ENCODE data around the gene SLX4. TPM values are rescaled to one million over a fixed set of nuclear protein-coding genes. Genes with fewer than 3 reads are reported as not detected.

Gene SLX4
- total RNA-seq, 2 experiments from 2014 or later: 9.8 to 10.1 TPM

DNA sequence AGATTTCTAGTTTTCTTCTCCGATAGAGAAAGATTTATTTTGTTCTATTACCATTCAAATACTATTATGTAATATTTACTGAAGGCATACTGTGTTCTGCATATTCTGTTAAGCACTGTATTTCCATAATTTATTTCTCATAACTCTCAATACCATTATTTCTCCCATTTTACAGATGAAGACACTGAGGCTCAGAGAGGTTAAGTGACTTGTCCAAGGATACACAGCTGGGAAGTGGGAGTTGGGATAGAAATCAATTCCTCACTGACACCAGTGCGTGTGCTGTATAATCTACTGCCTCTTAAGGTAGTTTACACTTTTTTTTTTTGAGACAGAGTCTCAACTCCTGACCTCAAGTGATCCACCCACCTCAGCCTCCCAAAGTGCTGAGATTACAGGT is 41.6 kb downstream of the SLX4 start:
- intact Hi-C loops (cut with micrococcal nuclease): loop anchor here (10.0 kb wide), 1 partner anchor 65 kb away; the partner anchor contains the start of gene CLUAP1
- POLR2A ChIA-PET: no interaction called here

DNA sequence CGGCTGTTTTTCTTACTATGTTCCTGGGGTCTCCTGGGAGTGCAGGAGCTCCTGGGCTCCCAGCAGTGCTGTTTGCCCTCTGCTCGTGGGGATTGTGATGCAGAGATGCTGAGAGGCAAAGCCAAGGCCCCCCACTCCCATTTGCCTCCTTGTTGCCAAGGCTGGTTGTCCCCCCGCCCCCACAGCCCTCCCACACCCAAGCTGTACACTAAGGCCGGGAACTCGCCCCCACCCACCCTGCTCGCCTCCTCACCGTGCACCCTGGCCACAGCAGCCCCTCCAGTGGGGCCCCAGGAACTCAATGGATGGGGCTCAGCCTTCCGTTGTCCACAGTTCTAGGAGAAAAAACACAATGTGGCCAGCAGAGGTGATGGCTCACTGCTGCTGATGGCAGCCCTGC is 44.4 kb downstream of the SLX4 start:
- no peak for DNase-seq
- Mint-ChIP-seq H3K27me3 (no peaks in the 10 kb centered on the region), H3K4me1 (ENCODE audit: low read depth) (peaks cover 3% of the 10 kb centered on the region), H3K9me3 (peaks cover 12% of the 10 kb centered on the region), H3K4me3 (no peak overlapping the region), H3K27ac (no peak overlapping the region), H3K36me3 (ENCODE audit: low read depth) (peaks cover 23% of the 10 kb centered on the region)
- CTCF ChIA-PET: no interaction called here
- intact Hi-C loops (cut with micrococcal nuclease): no loop called here
- POLR2A ChIA-PET: interaction anchor here (1.2 kb wide), 1 partner anchor 30 kb away, joined by 3 read pairs; no protein-coding TSS in a partner anchor
- no peak for ATAC-seq
- TF ChIP-seq, protein P1, sequence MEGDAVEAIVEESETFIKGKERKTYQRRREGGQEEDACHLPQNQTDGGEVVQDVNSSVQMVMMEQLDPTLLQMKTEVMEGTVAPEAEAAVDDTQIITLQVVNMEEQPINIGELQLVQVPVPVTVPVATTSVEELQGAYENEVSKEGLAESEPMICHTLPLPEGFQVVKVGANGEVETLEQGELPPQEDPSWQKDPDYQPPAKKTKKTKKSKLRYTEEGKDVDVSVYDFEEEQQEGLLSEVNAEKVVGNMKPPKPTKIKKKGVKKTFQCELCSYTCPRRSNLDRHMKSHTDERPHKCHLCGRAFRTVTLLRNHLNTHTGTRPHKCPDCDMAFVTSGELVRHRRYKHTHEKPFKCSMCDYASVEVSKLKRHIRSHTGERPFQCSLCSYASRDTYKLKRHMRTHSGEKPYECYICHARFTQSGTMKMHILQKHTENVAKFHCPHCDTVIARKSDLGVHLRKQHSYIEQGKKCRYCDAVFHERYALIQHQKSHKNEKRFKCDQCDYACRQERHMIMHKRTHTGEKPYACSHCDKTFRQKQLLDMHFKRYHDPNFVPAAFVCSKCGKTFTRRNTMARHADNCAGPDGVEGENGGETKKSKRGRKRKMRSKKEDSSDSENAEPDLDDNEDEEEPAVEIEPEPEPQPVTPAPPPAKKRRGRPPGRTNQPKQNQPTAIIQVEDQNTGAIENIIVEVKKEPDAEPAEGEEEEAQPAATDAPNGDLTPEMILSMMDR (IDR thresholded peaks at IDR 0.05): no peak

More for the DNA sequence above, 41.6 kb downstream of the SLX4 start:
- no peak overlapping the region for H3K4me3 Mint-ChIP-seq
- H3K27ac Mint-ChIP-seq: no peak overlapping the region
- ATAC-seq: no peak
- TF ChIP-seq, protein P1 (IDR thresholded peaks at IDR 0.05): no peak
- peaks cover 17% of the 10 kb centered on the region for H3K4me1 Mint-ChIP-seq (ENCODE audit: low read depth)
- no peak for DNase-seq
- CTCF ChIA-PET: no interaction called here
- H3K27me3 Mint-ChIP-seq: no peaks in the 10 kb centered on the region
- peaks cover 14% of the 10 kb centered on the region for H3K9me3 Mint-ChIP-seq
- H3K36me3 Mint-ChIP-seq (ENCODE audit: low read depth): peaks cover 26% of the 10 kb centered on the region

DNA sequence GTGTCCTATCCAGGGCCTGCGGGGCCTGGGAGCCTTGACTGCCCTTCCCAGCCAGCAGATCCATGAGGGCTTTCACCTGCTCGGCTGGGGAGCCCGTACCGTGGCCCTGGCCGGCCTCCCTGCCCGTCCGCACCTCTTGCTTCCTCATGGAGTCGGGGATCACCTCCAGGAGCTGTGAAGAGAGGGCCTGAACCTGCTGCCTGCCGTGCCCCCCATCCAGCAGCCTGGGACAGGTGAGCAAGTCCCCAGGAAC is 46.6 kb downstream of the SLX4 start:
- peaks cover 10% of the 10 kb centered on the region for H3K36me3 Mint-ChIP-seq (ENCODE audit: low read depth)
- CTCF ChIA-PET: no interaction called here
- no peak overlapping the region for H3K27ac Mint-ChIP-seq
- POLR2A ChIA-PET: no interaction called here
- H3K4me1 Mint-ChIP-seq (ENCODE audit: low read depth): no peaks in the 10 kb centered on the region
- DNase-seq (no peak), ATAC-seq (no peak)
- TF ChIP-seq, protein P1 (IDR thresholded peaks at IDR 0.05): no peak
- H3K9me3 Mint-ChIP-seq: peaks cover 4% of the 10 kb centered on the region
- no peaks in the 10 kb centered on the region for H3K27me3 Mint-ChIP-seq
- H3K4me3 Mint-ChIP-seq: no peak overlapping the region
- intact Hi-C loops (cut with micrococcal nuclease): no loop called here

DNA sequence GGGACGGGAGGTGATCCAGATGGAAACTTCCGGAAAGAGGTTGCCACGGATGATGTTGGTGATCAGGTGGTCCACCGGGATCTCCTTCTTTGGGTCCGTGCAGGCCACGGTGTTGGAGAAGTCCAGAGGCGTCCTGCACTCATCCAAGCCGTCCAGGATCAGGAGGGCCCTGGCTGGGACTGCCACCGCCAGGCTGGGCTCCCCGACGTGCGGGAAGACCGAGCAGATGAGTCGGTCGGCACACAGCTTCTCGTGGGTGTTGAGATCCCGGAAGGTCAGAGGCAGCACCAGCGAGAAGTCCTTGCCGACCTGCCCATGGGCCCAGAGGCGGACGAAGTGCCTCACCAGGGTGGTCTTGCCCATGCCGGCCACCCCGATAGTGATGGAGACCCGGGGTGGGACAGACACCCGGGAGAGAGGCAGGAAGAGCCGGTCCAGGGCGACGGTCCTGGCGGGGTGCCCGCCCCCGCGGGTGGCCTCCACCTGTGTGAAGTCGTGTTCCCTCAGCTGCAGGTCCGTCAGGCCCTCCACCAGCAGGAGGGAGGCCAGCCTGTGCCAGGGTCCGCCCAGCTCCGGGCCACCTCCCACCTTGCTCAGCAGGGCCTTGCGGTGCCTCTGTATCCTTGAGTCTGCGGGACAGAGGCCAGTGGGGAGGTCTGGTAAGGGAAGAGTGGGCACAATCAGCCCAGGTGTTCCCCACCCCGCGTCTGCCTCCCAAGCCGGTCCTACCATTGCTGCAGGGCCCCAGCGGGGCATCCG is 47.1 kb downstream of the SLX4 start:
- Mint-ChIP-seq H3K27ac (no peak overlapping the region), H3K27me3 (no peaks in the 10 kb centered on the region), H3K36me3 (ENCODE audit: low read depth) (peaks cover 7% of the 10 kb centered on the region), H3K4me3 (no peak overlapping the region), H3K9me3 (no peaks in the 10 kb centered on the region), H3K4me1 (ENCODE audit: low read depth) (no peaks in the 10 kb centered on the region)
- intact Hi-C loops (cut with micrococcal nuclease): no loop called here
- CTCF ChIA-PET: no interaction called here
- TF ChIP-seq, protein P1 (IDR thresholded peaks at IDR 0.05): no peak
- ATAC-seq: no peak
- DNase-seq: no peak
- POLR2A ChIA-PET: interaction anchor here (1.0 kb wide), 1 partner anchor 59 kb away, joined by 3 read pairs; no protein-coding TSS in a partner anchor

DNA sequence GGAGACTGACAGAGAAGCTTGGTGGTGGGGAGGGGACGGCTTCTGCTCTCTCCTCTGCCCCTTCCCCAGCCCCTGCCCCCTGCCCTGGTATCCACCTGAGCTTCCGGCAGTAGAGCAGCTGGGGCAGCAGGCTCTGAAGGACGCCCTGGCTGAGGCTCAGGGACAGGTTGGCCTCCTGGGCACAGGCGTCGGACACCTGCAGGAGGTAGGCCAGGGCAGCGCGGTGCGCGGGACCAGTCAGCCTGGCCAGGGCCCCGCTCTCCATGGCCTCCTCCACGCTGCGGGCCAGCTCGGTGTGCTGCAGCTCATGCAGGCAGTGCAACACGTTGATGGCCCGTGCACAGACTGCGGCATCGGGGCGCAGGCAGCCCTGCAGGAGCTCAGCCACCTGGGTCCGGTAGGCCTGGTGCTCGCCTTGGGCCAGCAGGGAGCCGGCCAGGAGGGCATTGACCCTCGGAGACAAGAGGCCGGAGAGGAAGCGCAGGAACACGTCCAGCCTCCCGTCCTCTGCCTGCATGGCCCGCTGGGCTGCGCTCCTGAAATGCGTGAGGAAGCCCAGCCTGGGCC is 48.4 kb downstream of the SLX4 start:
- Mint-ChIP-seq H3K4me1 (ENCODE audit: low read depth) (no peaks in the 10 kb centered on the region), H3K4me3 (no peak overlapping the region), H3K27ac (no peak overlapping the region), H3K27me3 (no peaks in the 10 kb centered on the region), H3K36me3 (ENCODE audit: low read depth) (peaks cover 9% of the 10 kb centered on the region), H3K9me3 (no peaks in the 10 kb centered on the region)
- POLR2A ChIA-PET: interaction anchor here (1.0 kb wide), 1 partner anchor 57 kb away, joined by 3 read pairs; no protein-coding TSS in a partner anchor
- intact Hi-C loops (cut with micrococcal nuclease): no loop called here
- CTCF ChIA-PET: no interaction called here
- DNase-seq: no peak
- TF ChIP-seq, protein P1 (IDR thresholded peaks at IDR 0.05): no peak
- no peak for ATAC-seq

All from activated CD8-positive, alpha-beta T cell treated with anti-CD3 and anti-CD28 coated beads for 36 hours (primary cell).